Activated naive CD8-positive, alpha-beta T cell treated with anti-CD3 and anti-CD28 coated beads, Interleukin-2, amount 10 ng/mL, durations not matched to agents 7 days and 5 days (primary cell): Measurements from ENCODE around the gene AGO4. TPM values are rescaled to one million over a fixed set of nuclear protein-coding genes. Genes with fewer than 3 reads are reported as not detected.
"Not testable (repeated sequence)": the region's sequence is repeated elsewhere in the genome, so short reads cannot be mapped to it uniquely, and the experiment has no call there.

Experiments
- ATAC-seq: fragments of 150-1000 bp; cut with Tn5 transposase; one replicate; pipeline ENCODE4 v1.10.0; 2021; ENCODE audit warnings: low read depth, moderate library complexity
- POLR2A ChIA-PET: fragments of 350-600 bp; sonication (Branson Sonifier 250); formaldehyde crosslinking; loops from one replicate; lab custom pipeline; 2021; ENCODE audit warnings: antibody characterized with exemption; lab: Charles Lee
- DNase-seq: peaks from one replicate; pipeline ENCODE4 v3.0.0; 2021
- H3K27ac Mint-ChIP-seq: one replicate; pipeline ENCODE4 v1.8.0; 2022; ENCODE audit warnings: mild to moderate bottlenecking, mixed read lengths
- H3K27me3 Mint-ChIP-seq: one replicate; pipeline ENCODE4 v1.8.0; 2022; ENCODE audit warnings: mild to moderate bottlenecking, moderate library complexity, mixed read lengths
- H3K36me3 Mint-ChIP-seq: one replicate; pipeline ENCODE4 v1.8.0; 2021; ENCODE audit warnings: mild to moderate bottlenecking, mixed read lengths
- H3K4me1 Mint-ChIP-seq: one replicate; pipeline ENCODE4 v1.8.0; 2021; ENCODE audit warnings: mixed read lengths
- H3K4me3 Mint-ChIP-seq: one replicate; pipeline ENCODE4 v1.8.0; 2022; ENCODE audit warnings: mild to moderate bottlenecking, moderate library complexity, mixed read lengths
- H3K9me3 Mint-ChIP-seq: one replicate; pipeline ENCODE4 v1.8.0; 2021; ENCODE audit warnings: mixed read lengths
- total RNA-seq, 2 experiments: library from RNA; stranded (reverse); gene quantifications; one replicate each; pipeline ENCODE4 v1.2.3, GENCODE V29; 2021

AGO4 gene
- total RNA-seq, result 10 to 100 TPM; 18.6 to 23.9 TPM

GRCh38 chr1:35807614-35808449 is at the start of gene AGO4:
Gene AGO4, plus strand, starts transcription at chr1:35808016. Its CDS starts 401 bp downstream, at chr1:35808417.
- Mint-ChIP-seq H3K4me1 (peaks cover 21% of the 10 kb centered on the region), H3K36me3 (peaks cover 5% of the 10 kb centered on the region), H3K27me3 (no peaks in the 10 kb centered on the region), H3K4me3 (peak within 1 kb of the TSS; percentile 92), H3K27ac (peak within 1 kb of the TSS; percentile 92), H3K9me3 (no peaks in the 10 kb centered on the region)
- peak; percentile 71 for DNase-seq
- POLR2A ChIA-PET, result no interaction called here
- peak; percentile 55 for ATAC-seq

GRCh38 chr1:35762141-35762540 is 45.7 kb upstream of the AGO4 start:
- peaks cover 32% of the 10 kb centered on the region for H3K36me3 Mint-ChIP-seq
- peaks cover 24% of the 10 kb centered on the region for H3K4me1 Mint-ChIP-seq
- H3K27me3 Mint-ChIP-seq, result no peaks in the 10 kb centered on the region
- POLR2A ChIA-PET, result interaction anchor here (0.6 to 0.9 kb wide), 2 partner anchors 11 to 17 kb away, joined by 4 to 5 read pairs; no protein-coding TSS in a partner anchor
- ATAC-seq, result no peak
- no peaks in the 10 kb centered on the region for H3K9me3 Mint-ChIP-seq
- DNase-seq, result no peak
- no peak overlapping the region for H3K27ac Mint-ChIP-seq
- H3K4me3 Mint-ChIP-seq, result no peak overlapping the region

- Mint-ChIP-seq H3K4me3 (no peak overlapping the region), H3K27me3 (no peaks in the 10 kb centered on the region), H3K36me3 (peaks cover 36% of the 10 kb centered on the region), H3K4me1 (peaks cover 29% of the 10 kb centered on the region), H3K9me3 (no peaks in the 10 kb centered on the region), H3K27ac (no peak overlapping the region)
- POLR2A ChIA-PET, result interaction anchor here (0.7 to 0.9 kb wide), 2 partner anchors 10 to 186 kb away, joined by 3 to 4 read pairs; no protein-coding TSS in a partner anchor
- no peak for DNase-seq
- no peak for ATAC-seq
Observed at GRCh38 chr1:35763201-35763600, 44.6 kb upstream of the AGO4 start.

- Mint-ChIP-seq H3K36me3 (peaks cover 35% of the 10 kb centered on the region), H3K9me3 (no peaks in the 10 kb centered on the region), H3K4me3 (no peak overlapping the region), H3K4me1 (peaks cover 31% of the 10 kb centered on the region), H3K27me3 (no peaks in the 10 kb centered on the region), H3K27ac (no peak overlapping the region)
- no peak for DNase-seq
- POLR2A ChIA-PET, result no interaction called here
- no peak for ATAC-seq
Observed at GRCh38 chr1:35764283-35764682, 43.5 kb upstream of the AGO4 start.

- POLR2A ChIA-PET, result interaction anchor here (0.6 to 3.2 kb wide), 23 partner anchors 8 to 618 kb away, joined by 3 to 26 read pairs (median 4); partner anchors contain the start of genes KIAA0319L, NCDN, SH3D21 and TRAPPC3
- Mint-ChIP-seq H3K36me3 (peaks cover 18% of the 10 kb centered on the region), H3K9me3 (no peaks in the 10 kb centered on the region), H3K4me3 (peak overlapping the region; percentile 88), H3K27ac (peak overlapping the region; percentile 85), H3K4me1 (peaks cover 26% of the 10 kb centered on the region), H3K27me3 (no peaks in the 10 kb centered on the region)
- no peak for DNase-seq
- ATAC-seq, result no peak
Observed at GRCh38 chr1:35768350-35769187, 39.2 kb upstream of the AGO4 start.

- DNase-seq, result peak; percentile 89
- POLR2A ChIA-PET, result interaction anchor here (0.6 to 3.2 kb wide), 28 partner anchors 9 to 617 kb away, joined by 3 to 26 read pairs (median 3); partner anchors contain the start of genes AGO1, AGO3, KIAA0319L and NCDN
- no peaks in the 10 kb centered on the region for H3K9me3 Mint-ChIP-seq
- no peaks in the 10 kb centered on the region for H3K27me3 Mint-ChIP-seq
- peaks cover 22% of the 10 kb centered on the region for H3K4me1 Mint-ChIP-seq
- peak overlapping the region; percentile 85 for H3K27ac Mint-ChIP-seq
- ATAC-seq, result peak; percentile 84
- H3K36me3 Mint-ChIP-seq, result peaks cover 14% of the 10 kb centered on the region
- peak overlapping the region; percentile 100 for H3K4me3 Mint-ChIP-seq
Observed at GRCh38 chr1:35769188-35769758, 38.5 kb upstream of the AGO4 start.

GRCh38 chr1:35773711-35774110 is 34.1 kb upstream of the AGO4 start:
- Mint-ChIP-seq H3K9me3 (no peaks in the 10 kb centered on the region), H3K27ac (no peak overlapping the region)

GRCh38 chr1:35776172-35776571 is 31.6 kb upstream of the AGO4 start:
- H3K9me3 Mint-ChIP-seq, DNase-seq, H3K27ac Mint-ChIP-seq, H3K4me1 Mint-ChIP-seq, ATAC-seq, POLR2A ChIA-PET, H3K4me3 Mint-ChIP-seq, H3K27me3 Mint-ChIP-seq, H3K36me3 Mint-ChIP-seq: not testable (repeated sequence)

More at GRCh38 chr1:35773711-35774110, 34.1 kb upstream of the AGO4 start:
- DNase-seq, result no peak
- peaks cover 4% of the 10 kb centered on the region for H3K36me3 Mint-ChIP-seq
- H3K4me3 Mint-ChIP-seq, result no peak overlapping the region
- H3K4me1 Mint-ChIP-seq, result peaks cover 8% of the 10 kb centered on the region
- ATAC-seq, result no peak
- POLR2A ChIA-PET, result no interaction called here
- H3K27me3 Mint-ChIP-seq, result no peaks in the 10 kb centered on the region

- Mint-ChIP-seq H3K9me3 (no peaks in the 10 kb centered on the region), H3K4me1 (peaks cover 5% of the 10 kb centered on the region), H3K27ac (peak overlapping the region; percentile 15), H3K36me3 (no peaks in the 10 kb centered on the region), H3K27me3 (no peaks in the 10 kb centered on the region), H3K4me3 (no peak overlapping the region)
- no peak for ATAC-seq
- DNase-seq, result no peak
- POLR2A ChIA-PET, result no interaction called here
Observed at GRCh38 chr1:35777109-35777508, 30.7 kb upstream of the AGO4 start.

- POLR2A ChIA-PET, result no interaction called here
- no peaks in the 10 kb centered on the region for H3K9me3 Mint-ChIP-seq
- H3K27ac Mint-ChIP-seq, result no peak overlapping the region
- no peak overlapping the region for H3K4me3 Mint-ChIP-seq
- no peak for DNase-seq
- ATAC-seq, result no peak
- peaks cover 4% of the 10 kb centered on the region for H3K27me3 Mint-ChIP-seq
- no peaks in the 10 kb centered on the region for H3K36me3 Mint-ChIP-seq
- peaks cover 5% of the 10 kb centered on the region for H3K4me1 Mint-ChIP-seq
Observed at GRCh38 chr1:35783055-35783583, 24.7 kb upstream of the AGO4 start.

- H3K27me3 Mint-ChIP-seq, H3K9me3 Mint-ChIP-seq, H3K27ac Mint-ChIP-seq, H3K4me3 Mint-ChIP-seq, H3K36me3 Mint-ChIP-seq, ATAC-seq, H3K4me1 Mint-ChIP-seq, DNase-seq, POLR2A ChIA-PET: not testable (repeated sequence)
Observed at GRCh38 chr1:35784364-35784763, 23.5 kb upstream of the AGO4 start.

GRCh38 chr1:35788139-35788538 is 19.7 kb upstream of the AGO4 start:
- no peak for ATAC-seq

GRCh38 chr1:35790670-35791069 is 17.1 kb upstream of the AGO4 start:
- H3K27ac Mint-ChIP-seq, result no peak overlapping the region
- H3K4me3 Mint-ChIP-seq, result no peak overlapping the region
- no peaks in the 10 kb centered on the region for H3K9me3 Mint-ChIP-seq
- H3K36me3 Mint-ChIP-seq, result no peaks in the 10 kb centered on the region
- POLR2A ChIA-PET, result interaction anchor here (0.7 kb wide), 1 partner anchor 117 kb away, joined by 4 read pairs; no protein-coding TSS in a partner anchor
- H3K27me3 Mint-ChIP-seq, result peaks cover 4% of the 10 kb centered on the region
- no peak for ATAC-seq
- DNase-seq, result no peak
- H3K4me1 Mint-ChIP-seq, result no peaks in the 10 kb centered on the region

More at GRCh38 chr1:35788139-35788538, 19.7 kb upstream of the AGO4 start:
- Mint-ChIP-seq H3K9me3 (no peaks in the 10 kb centered on the region), H3K27me3 (peaks cover 6% of the 10 kb centered on the region), H3K27ac (no peak overlapping the region), H3K4me3 (no peak overlapping the region), H3K4me1 (no peaks in the 10 kb centered on the region), H3K36me3 (no peaks in the 10 kb centered on the region)
- DNase-seq, result no peak
- POLR2A ChIA-PET, result no interaction called here
